Hindlimb muscle (tissue), 1 donor: ENCODE data around the gene ABI3BP. TPM values are rescaled to one million over a fixed set of nuclear protein-coding genes. Genes with fewer than 3 reads are reported as not detected.

Experiments used
- DNase-seq: peaks from one replicate; pipeline ENCODE4 v3.0.0-alpha.2; 2013
- polyA plus RNA-seq: library from polyadenylated mRNA; unstranded; fragments of 120-200 nt; gene quantifications from one replicate; pipeline ENCODE4 v1.2.1, GENCODE V29; 2013; ENCODE audit not compliant: insufficient read length

ABI3BP gene
- polyA plus RNA-seq, 1 donor: 344 TPM

GRCh38 chr3:100766069-100766468 lies 227.2 kb downstream of the ABI3BP start:
- DNase-seq: no peak

- DNase-seq: no peak
These were observed 227.7 kb downstream of the ABI3BP start for GRCh38 chr3:100765437-100765975.

GRCh38 chr3:100761951-100762350 lies 231.3 kb downstream of the ABI3BP start:
- no peak for DNase-seq

- no peak for DNase-seq
These were observed 231.8 kb downstream of the ABI3BP start for GRCh38 chr3:100761211-100761942.

- no peak for DNase-seq
These were observed 232.8 kb downstream of the ABI3BP start for GRCh38 chr3:100760377-100760776.

- DNase-seq: peak; percentile 65
These were observed 233.3 kb downstream of the ABI3BP start for GRCh38 chr3:100759950-100760349.

GRCh38 chr3:100759159-100759558 lies 234.1 kb downstream of the ABI3BP start:
- DNase-seq: no peak

- DNase-seq: peak; percentile 71
These were observed 236.8 kb downstream of the ABI3BP start for GRCh38 chr3:100756441-100756840.

- no peak for DNase-seq
These were observed 238.5 kb downstream of the ABI3BP start for GRCh38 chr3:100754563-100755334.

GRCh38 chr3:100753846-100754245 lies 239.4 kb downstream of the ABI3BP start:
- DNase-seq: no peak

GRCh38 chr3:100748967-100749366 lies 244.3 kb downstream of the ABI3BP start:
- DNase-seq: no peak

- no peak for DNase-seq
These were observed 245.0 kb downstream of the ABI3BP start for GRCh38 chr3:100748220-100748619.

- no peak for DNase-seq
These were observed 247.1 kb downstream of the ABI3BP start for GRCh38 chr3:100746092-100746491.

GRCh38 chr3:100745617-100746016 lies 247.6 kb downstream of the ABI3BP start:
- no peak for DNase-seq

- DNase-seq: no peak
These were observed 248.6 kb downstream of the ABI3BP start for GRCh38 chr3:100744671-100745070.

GRCh38 chr3:100743535-100743934 lies 249.7 kb downstream of the ABI3BP start:
- no peak for DNase-seq

GRCh38 chr3:100740207-100740606 lies 253.0 kb downstream of the ABI3BP start:
- no peak for DNase-seq

- DNase-seq: no peak
These were observed 255.9 kb downstream of the ABI3BP start for GRCh38 chr3:100737334-100737733.

- no peak for DNase-seq
These were observed 260.8 kb downstream of the ABI3BP start for GRCh38 chr3:100732435-100732834.

- no peak for DNase-seq
These were observed 262.7 kb downstream of the ABI3BP start for GRCh38 chr3:100730524-100730923.

GRCh38 chr3:100726706-100727105 lies 266.5 kb downstream of the ABI3BP start:
- DNase-seq: no peak

GRCh38 chr3:100725935-100726513 lies 267.2 kb downstream of the ABI3BP start:
- DNase-seq: no peak

- no peak for DNase-seq
These were observed 272.8 kb downstream of the ABI3BP start for GRCh38 chr3:100720426-100720825.
